Activated CD4-positive, CD25-positive, alpha-beta regulatory T cell (primary cell): ENCODE results near the gene TOMM22.

Experiments used
- DNase-seq, 4 experiments: peaks; one replicate each; lab custom pipeline; 2025; lab: John Stamatoyannopoulos, UW

The TOMM22 gene

DNA sequence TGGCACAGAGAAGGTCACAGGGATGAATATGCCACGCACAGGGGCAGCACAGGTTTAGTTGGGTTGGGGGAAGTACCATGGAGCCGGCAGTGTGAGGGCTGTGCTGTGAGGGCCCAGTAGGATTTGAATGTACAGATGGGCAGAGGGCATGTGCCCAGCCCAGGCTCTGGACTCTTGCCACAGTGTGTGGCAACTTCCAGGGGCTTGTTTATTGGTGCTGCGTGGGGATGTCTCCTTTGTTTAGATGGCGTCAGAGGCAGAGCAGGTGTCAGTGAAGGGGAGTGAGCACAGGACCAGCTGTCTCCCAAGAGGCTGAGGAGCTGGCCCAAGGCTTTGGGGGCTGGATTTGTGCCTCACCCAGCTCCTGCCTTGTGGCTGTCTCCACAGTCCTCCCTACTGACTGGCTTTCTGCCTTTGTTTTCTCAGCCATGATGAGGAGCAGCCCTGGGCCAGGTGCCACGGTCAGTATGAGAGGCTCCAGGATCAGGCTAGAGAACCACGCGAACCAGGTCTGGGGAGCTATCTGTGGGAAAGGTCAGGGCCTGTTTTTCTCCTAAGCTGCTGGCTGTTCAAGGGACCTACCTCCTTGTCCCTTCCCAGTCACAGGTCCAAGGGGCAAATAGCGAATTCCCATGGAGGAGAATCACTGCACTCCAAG, 52.1 kb downstream of the TOMM22 start:
- no peak for DNase-seq

DNA sequence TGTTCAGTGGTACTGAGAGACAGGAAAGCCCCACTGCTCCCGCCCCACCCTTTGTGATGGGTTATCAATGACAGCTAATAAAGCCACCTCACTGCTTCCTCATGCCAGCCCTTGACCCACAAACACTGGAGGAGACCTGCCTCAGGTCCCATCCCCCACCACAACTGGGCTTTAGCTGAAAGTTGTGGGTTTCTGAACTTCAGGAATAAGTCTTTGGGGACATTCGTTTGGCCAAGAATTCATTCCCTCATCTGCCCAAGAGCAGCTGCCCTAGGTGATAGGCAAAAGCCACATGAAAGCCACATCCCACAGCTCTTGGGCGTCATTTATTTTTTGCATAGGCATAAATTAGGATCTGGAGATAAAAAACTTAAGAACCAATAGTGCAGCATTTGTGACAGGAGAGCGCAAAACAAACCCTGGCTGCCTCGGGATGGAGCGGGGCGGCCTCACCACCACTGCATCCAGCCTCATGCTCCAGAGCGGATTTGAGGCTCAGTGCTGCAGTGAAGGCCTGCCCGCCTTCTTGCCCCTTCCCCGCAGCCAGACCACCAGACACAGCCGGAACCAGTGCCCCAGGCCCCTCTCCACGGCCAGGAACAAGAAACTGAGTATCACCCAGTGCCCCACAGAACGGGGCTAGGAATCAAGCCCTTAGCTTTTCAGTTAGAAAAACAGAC, 52.8 kb downstream of the TOMM22 start:
- no peak for DNase-seq
